Upper lobe of left lung (tissue), 4 donors: ENCODE results near the gene SLC4A4.

ENCODE experiments used
- POLR2AphosphoS5 ChIP-seq, 2 donors: sonication (generic); formaldehyde crosslinking; IDR thresholded peaks; one replicate each; pipeline ENCODE4 v1.5.1; 2017; ENCODE audit warnings: antibody characterized with exemption in 2 of 2
- TF ChIP-seq, protein P1 (sequence below), 6 experiments: fragments of 450-650 bp in 4 of 6; fragments of 200-600 bp in 2 of 6; sonication (generic) in 2 of 6; IDR thresholded peaks; one replicate each; pipeline ENCODE4 v1.5.1; 2016 to 2019; ENCODE audit warnings: antibody characterized with exemption in 6 of 6

DNA sequence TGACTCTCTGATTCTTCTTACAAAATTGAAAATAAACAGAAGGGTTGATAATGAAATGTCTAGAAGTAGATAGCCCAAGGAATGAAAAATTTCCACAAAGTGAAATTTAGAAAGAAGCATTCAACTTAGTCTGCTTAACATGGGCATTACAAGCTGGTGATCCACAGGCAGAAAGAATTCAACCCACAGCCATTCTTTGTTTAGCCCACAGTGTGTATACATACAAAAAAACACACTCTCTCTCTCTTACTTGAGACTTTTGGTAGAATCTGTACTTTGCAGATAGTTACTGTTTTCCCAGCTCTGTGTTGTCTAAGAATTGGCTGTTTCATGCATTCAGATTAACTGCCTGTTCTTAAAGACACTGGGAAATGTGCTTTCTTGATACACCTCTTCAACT, 159.8 kb downstream of the SLC4A4 start:
- TF ChIP-seq, protein P1, sequence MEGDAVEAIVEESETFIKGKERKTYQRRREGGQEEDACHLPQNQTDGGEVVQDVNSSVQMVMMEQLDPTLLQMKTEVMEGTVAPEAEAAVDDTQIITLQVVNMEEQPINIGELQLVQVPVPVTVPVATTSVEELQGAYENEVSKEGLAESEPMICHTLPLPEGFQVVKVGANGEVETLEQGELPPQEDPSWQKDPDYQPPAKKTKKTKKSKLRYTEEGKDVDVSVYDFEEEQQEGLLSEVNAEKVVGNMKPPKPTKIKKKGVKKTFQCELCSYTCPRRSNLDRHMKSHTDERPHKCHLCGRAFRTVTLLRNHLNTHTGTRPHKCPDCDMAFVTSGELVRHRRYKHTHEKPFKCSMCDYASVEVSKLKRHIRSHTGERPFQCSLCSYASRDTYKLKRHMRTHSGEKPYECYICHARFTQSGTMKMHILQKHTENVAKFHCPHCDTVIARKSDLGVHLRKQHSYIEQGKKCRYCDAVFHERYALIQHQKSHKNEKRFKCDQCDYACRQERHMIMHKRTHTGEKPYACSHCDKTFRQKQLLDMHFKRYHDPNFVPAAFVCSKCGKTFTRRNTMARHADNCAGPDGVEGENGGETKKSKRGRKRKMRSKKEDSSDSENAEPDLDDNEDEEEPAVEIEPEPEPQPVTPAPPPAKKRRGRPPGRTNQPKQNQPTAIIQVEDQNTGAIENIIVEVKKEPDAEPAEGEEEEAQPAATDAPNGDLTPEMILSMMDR (IDR thresholded peaks at IDR 0.05), result no peak
- no peak for TF ChIP-seq POLR2AphosphoS5 (IDR thresholded peaks at IDR 0.05)
